HepG2 (cell line): ENCODE data around the gene NRSN2. TPM values are rescaled to one million over a fixed set of nuclear protein-coding genes. Genes with fewer than 3 reads are reported as not detected.
A peak's percentile ranks its signal among the peaks of the same experiment; 100 is the strongest.

Experiments
- ATAC-seq: fragments of 200-7000 bp; cut with Tn5 transposase; 3 replicates; pipeline ENCODE4 v1.9.1; 2020; ENCODE audit warnings: mild to moderate bottlenecking, moderate library complexity
- BruUV-seq: library from RNA; stranded (reverse); fragments of 400-500 nt; replicated peaks from 2 replicates; lab custom pipeline; 2021; lab: Mats Ljungman, UMichigan
- CTCF ChIA-PET: fragments of 300-600 bp; formaldehyde crosslinking; extraction: SDS; loops from one replicate; lab custom pipeline; 2021; ENCODE audit warnings: low total read pairs, inconsistent platforms, low intra/inter-chr PET ratio; lab: Yijun Ruan, JAX
- POLR2A ChIA-PET: fragments of 350-600 bp; sonication (Branson Sonifier 250); formaldehyde crosslinking; loops from one replicate; lab custom pipeline; 2020; ENCODE audit warnings: antibody characterized with exemption, inconsistent platforms; lab: Yijun Ruan, JAX
- DNase-seq: peaks from one replicate; pipeline ENCODE4 v3.0.0-alpha.2; 2015; ENCODE audit warnings: low spot score
- FAIRE-seq: peaks from 3 replicates; lab custom pipeline; 2011; peaks lifted over from hg19 to GRCh38; lab: Jason Lieb, UNC
- H2AFZ ChIP-seq: one replicate; pipeline ENCODE4 v1.6.1; 2011; ENCODE audit warnings: low read length, inconsistent platforms
- H3K27ac ChIP-seq: fragments of 300-600 bp; 3 replicates; pipeline ENCODE4 v1.8.0; 2011; ENCODE audit warnings: mixed run types, mild to moderate bottlenecking, mixed read lengths, low read length, inconsistent platforms; ENCODE audit not compliant: insufficient read depth; ENCODE audit errors: extremely low read length
- H3K27me3 ChIP-seq, 2 experiments: fragments of 200-600 bp in 1 of 2; 2 replicates in 1 of 2; 3 replicates in 1 of 2; pipeline versions ENCODE4 v1.6.0 to v1.8.0; 2011; ENCODE audit warnings: low read length in 2 of 2, mild to moderate bottlenecking in 2 of 2, moderate library complexity in 2 of 2, inconsistent platforms in 1 of 2; ENCODE audit not compliant: insufficient read depth in 2 of 2, control insufficient read depth in 1 of 2
- H3K36me3 ChIP-seq, 2 experiments: fragments of 200-600 bp in 1 of 2; replicated peaks in 1 of 2; 2 replicates in 1 of 2; 3 replicates in 1 of 2; pipeline versions ENCODE4 v1.5.1 to v1.8.0; 2011; ENCODE audit warnings: low read length in 2 of 2, inconsistent platforms in 1 of 2; ENCODE audit not compliant: insufficient read depth in 2 of 2, control insufficient read depth in 1 of 2
- H3K4me1 ChIP-seq: 2 replicates; pipeline ENCODE4 v1.5.1; 2012; ENCODE audit warnings: low read length, inconsistent platforms; ENCODE audit not compliant: insufficient read depth
- H3K4me2 ChIP-seq: 2 replicates; pipeline ENCODE4 v1.6.0; 2011; ENCODE audit warnings: low read depth, low read length, inconsistent platforms
- H3K4me3 ChIP-seq, 3 experiments: fragments of 200-600 bp in 1 of 3; sonication (generic), shearing (Covaris generic) in 1 of 3; replicated peaks in 1 of 3; 2 replicates each; pipeline ENCODE4 v1.5.1; 2011 to 2016; ENCODE audit warnings: low read length in 3 of 3, inconsistent platforms in 2 of 3, low read depth in 2 of 3, mild to moderate bottlenecking in 2 of 3, control low read depth in 1 of 3, mixed read lengths in 1 of 3; ENCODE audit not compliant: insufficient read depth in 1 of 3
- H3K79me2 ChIP-seq: one replicate; pipeline ENCODE4 v1.6.1; 2011; ENCODE audit warnings: low read length, inconsistent platforms; ENCODE audit not compliant: insufficient read depth
- H3K9ac ChIP-seq: 2 replicates; pipeline ENCODE4 v1.6.0; 2011; ENCODE audit warnings: mild to moderate bottlenecking, low read depth, low read length, inconsistent platforms; ENCODE audit not compliant: insufficient read depth
- H3K9me3 ChIP-seq: 2 replicates; pipeline ENCODE4 v1.5.1; 2012; ENCODE audit warnings: mild to moderate bottlenecking, low read length
- H4K20me1 ChIP-seq: 2 replicates; pipeline ENCODE4 v1.6.0; 2011; ENCODE audit warnings: inconsistent platforms, mild to moderate bottlenecking, low read length, moderate library complexity; ENCODE audit not compliant: insufficient read depth
- DMTF1 ChIP-seq: sonication (generic); formaldehyde crosslinking; IDR thresholded peaks from 2 replicates; pipeline ENCODE4 v1.4.0; 2020; ENCODE audit warnings: mild to moderate bottlenecking, missing genetic modification reagents
- FOXA1 ChIP-seq, 2 experiments: fragments of 450-650 bp in 1 of 2; sonication (generic) in 1 of 2; formaldehyde crosslinking in 1 of 2; IDR thresholded peaks; 2 replicates each; pipeline versions ENCODE4 v1.4.0 to v1.6.1; 2016 to 2020; ENCODE audit warnings: missing genetic modification reagents in 1 of 2
- ISL2 ChIP-seq: sonication (generic); formaldehyde crosslinking; IDR thresholded peaks from 2 replicates; pipeline ENCODE4 v1.5.0; 2020; ENCODE audit warnings: missing genetic modification reagents
- MTA1 ChIP-seq: sonication (generic); formaldehyde crosslinking; IDR thresholded peaks from 2 replicates; pipeline ENCODE4 v1.4.0; 2020; ENCODE audit warnings: missing genetic modification reagents, mild to moderate bottlenecking, borderline replicate concordance
- PATZ1 ChIP-seq: sonication (generic); formaldehyde crosslinking; IDR thresholded peaks from 2 replicates; pipeline ENCODE4 v1.4.0; 2020; ENCODE audit warnings: missing genetic modification reagents
- POLR2AphosphoS5 ChIP-seq: IDR thresholded peaks from 2 replicates; pipeline ENCODE4 v1.6.1; 2012; ENCODE audit warnings: low read depth, low read length
- ZFAT ChIP-seq: sonication (generic); formaldehyde crosslinking; conservative IDR thresholded peaks from 2 replicates; pipeline ENCODE4 v1.8.1; 2023; ENCODE audit warnings: missing genetic modification reagents, inconsistent platforms
- ZKSCAN5 ChIP-seq: sonication (generic); formaldehyde crosslinking; IDR thresholded peaks from 2 replicates; pipeline ENCODE4 v1.5.1; 2020; ENCODE audit warnings: mild to moderate bottlenecking, missing genetic modification reagents
- ZNF136 ChIP-seq: sonication (generic); formaldehyde crosslinking; IDR thresholded peaks from 2 replicates; pipeline ENCODE4 v1.8.1; 2022; ENCODE audit warnings: low read depth, mild to moderate bottlenecking, moderate library complexity, missing genetic modification reagents
- ZNF30 ChIP-seq: sonication (generic); formaldehyde crosslinking; IDR thresholded peaks from 2 replicates; pipeline ENCODE4 v1.5.0; 2020; ENCODE audit warnings: mild to moderate bottlenecking, missing genetic modification reagents
- ZNF629 ChIP-seq: sonication (generic); formaldehyde crosslinking; conservative IDR thresholded peaks from 2 replicates; pipeline ENCODE4 v1.5.0; 2020; ENCODE audit warnings: missing genetic modification reagents
- ZNF670 ChIP-seq: sonication (generic); formaldehyde crosslinking; IDR thresholded peaks from 2 replicates; pipeline ENCODE4 v1.8.0; 2022; ENCODE audit warnings: mild to moderate bottlenecking, missing genetic modification reagents, borderline replicate concordance
- ZNF672 ChIP-seq: sonication (generic); formaldehyde crosslinking; IDR thresholded peaks from 2 replicates; pipeline ENCODE4 v1.8.1; 2022; ENCODE audit warnings: missing genetic modification reagents
- ZSCAN20 ChIP-seq: sonication (generic); formaldehyde crosslinking; IDR thresholded peaks from 2 replicates; pipeline ENCODE4 v1.4.0; 2020; ENCODE audit warnings: missing genetic modification reagents, mild to moderate bottlenecking, borderline replicate concordance
- WGBS: methylation state at CpG from one replicate; pipeline ENCODE4 v1.1.6; 2017; ENCODE audit warnings: low lambda C conversion rate; 5-methylcytosine and 5-hydroxymethylcytosine counted together
- in situ Hi-C: cut with HindIII; loops from 2 replicates; pipeline ENCODE4 v1.10.0; 2017; ENCODE audit warnings: low pct_unique_long_range_greater_than_20kb; ENCODE audit not compliant: extremely low pct_ligation_motif_present
- intact Hi-C: fragments of 100-400 bp; cut with micrococcal nuclease; formaldehyde crosslinking; loops from one replicate; pipeline ENCODE4 v1.10.0; 2022; ENCODE audit not compliant: unreplicated experiment
- polyA plus RNA-seq, 8 experiments: library from polyadenylated mRNA; depleted of rRNA in 3 of 8; stranded (reverse) in 7 of 8; unstranded in 1 of 8; fragments of >200 nt; fragmentation: Illumina TruSeq in 4 of 8; extraction: Trizol in 4 of 8; gene quantifications; 2 replicates each; pipeline versions ENCODE4 v1.2.1 to v1.2.3, GENCODE V29; 2011 to 2016; ENCODE audit warnings: low read depth in 4 of 8, missing spikeins in 1 of 8, mixed read lengths in 1 of 8; ENCODE audit not compliant: insufficient read depth in 1 of 8
- total RNA-seq, 5 experiments: library from RNA; depleted of rRNA; stranded (reverse); fragments of >200 nt; fragmentation: Illumina TruSeq; extraction: Trizol; gene quantifications; 2 replicates each; pipeline ENCODE4 v1.2.3, GENCODE V29; 2016; ENCODE audit warnings: low read depth in 1 of 5
- TF ChIP-seq, protein P1 (sequence below): IDR thresholded peaks from 2 replicates; pipeline ENCODE4 v1.6.1; 2016; ENCODE audit warnings: control low read depth
- TF ChIP-seq, protein P2 (sequence below): sonication (generic); formaldehyde crosslinking; IDR thresholded peaks from 2 replicates; pipeline ENCODE4 v1.8.0; 2022; ENCODE audit warnings: mild to moderate bottlenecking, missing genetic modification reagents; ENCODE audit not compliant: insufficient replicate concordance

Gene NRSN2
- total and polyA plus RNA-seq, 2 of the 13 experiments (the other 11 are each of a cell fraction or from before 2014, with no cell fraction given), result 32.3 to 49.4 TPM

DNA sequence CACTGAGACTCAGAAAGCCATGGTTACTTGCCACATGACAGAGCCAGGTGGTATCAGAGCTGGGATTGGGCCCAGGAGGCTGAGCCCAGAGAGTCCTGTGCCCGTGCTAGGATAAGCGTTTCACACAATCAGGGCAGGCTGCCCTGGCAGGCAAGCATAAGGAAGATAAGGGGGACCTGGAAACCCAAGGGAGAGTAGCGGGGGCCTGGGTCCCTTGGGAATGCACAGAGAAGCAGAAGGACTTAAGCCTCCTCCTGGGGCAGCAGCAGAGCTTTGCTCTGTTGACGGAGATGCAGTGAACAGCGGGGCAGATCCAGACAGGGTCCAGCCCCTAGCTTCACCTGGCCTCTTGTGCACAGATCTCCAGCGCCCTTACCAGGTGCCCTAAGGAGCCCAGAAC lies 42.3 kb downstream of the NRSN2 start:
- Histone ChIP-seq H2AFZ (no peak overlapping the region), H3K4me1 (peaks cover 66% of the 10 kb centered on the region), H3K4me2 (no peak overlapping the region), H3K79me2 (peaks cover 57% of the 10 kb centered on the region), H3K9me3 (no peaks in the 10 kb centered on the region), H3K27ac (peak overlapping the region; percentile 33), H3K27me3 (no peaks in the 10 kb centered on the region), H4K20me1 (peaks cover 15% of the 10 kb centered on the region), H3K4me3 (no peak overlapping the region), H3K9ac (no peak overlapping the region), H3K36me3 (peaks cover 46 to 90% of the 10 kb centered on the region in 2 experiments)
- no peak for FAIRE-seq
- intact Hi-C loops, result no loop called here
- 99% methylated on average over 6 of the region's 6 CpGs for WGBS
- no peak for ATAC-seq
- ChIA-PET POLR2A (interaction anchor here (0.8 to 29.0 kb wide), 5 partner anchors 1 to 155 kb away, joined by 3 to 1587 read pairs (median 909); partner anchors contain the start of genes CSNK2A1, RBCK1 and TRIB3), CTCF (no interaction called here)
- in situ Hi-C loops, result no loop called here
- no TSS peak for BruUV-seq
- DNase-seq, result no peak
- TF ChIP-seq ZNF629 (CRISPR knock-in tag), result no peak
- 0 out of 2 replicates have a peak, but pooled peaks have one; percentile 29 for TF ChIP-seq ZNF136 (CRISPR knock-in tag)
- TF ChIP-seq DMTF1 (CRISPR knock-in tag), result no peak
- TF ChIP-seq, protein P1, sequence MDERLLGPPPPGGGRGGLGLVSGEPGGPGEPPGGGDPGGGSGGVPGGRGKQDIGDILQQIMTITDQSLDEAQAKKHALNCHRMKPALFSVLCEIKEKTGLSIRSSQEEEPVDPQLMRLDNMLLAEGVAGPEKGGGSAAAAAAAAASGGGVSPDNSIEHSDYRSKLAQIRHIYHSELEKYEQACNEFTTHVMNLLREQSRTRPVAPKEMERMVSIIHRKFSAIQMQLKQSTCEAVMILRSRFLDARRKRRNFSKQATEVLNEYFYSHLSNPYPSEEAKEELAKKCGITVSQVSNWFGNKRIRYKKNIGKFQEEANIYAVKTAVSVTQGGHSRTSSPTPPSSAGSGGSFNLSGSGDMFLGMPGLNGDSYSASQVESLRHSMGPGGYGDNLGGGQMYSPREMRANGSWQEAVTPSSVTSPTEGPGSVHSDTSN, result no peak
- 0 out of 2 replicates have a peak, but pooled peaks have one; percentile 11 for TF ChIP-seq ZNF670 (CRISPR knock-in tag)
- TF ChIP-seq POLR2AphosphoS5, result 0 out of 2 replicates have a peak, but pooled peaks have one; percentile 15
- no peak for TF ChIP-seq ISL2 (CRISPR knock-in tag)
- no peak for TF ChIP-seq ZFAT
- TF ChIP-seq ZNF30 (CRISPR knock-in tag), result no peak
- no peak for TF ChIP-seq ZNF672 (CRISPR knock-in tag)
- TF ChIP-seq ZSCAN20 (CRISPR knock-in tag), result no peak
- no peak for TF ChIP-seq PATZ1
- TF ChIP-seq FOXA1 (IDR thresholded peaks at IDR 0.05), result no peak
- 0 out of 2 replicates have a peak, but pooled peaks have one; percentile 10 for TF ChIP-seq FOXA1 (CRISPR knock-in tag; IDR thresholded peaks at IDR 0.05)
- TF ChIP-seq, protein P2, sequence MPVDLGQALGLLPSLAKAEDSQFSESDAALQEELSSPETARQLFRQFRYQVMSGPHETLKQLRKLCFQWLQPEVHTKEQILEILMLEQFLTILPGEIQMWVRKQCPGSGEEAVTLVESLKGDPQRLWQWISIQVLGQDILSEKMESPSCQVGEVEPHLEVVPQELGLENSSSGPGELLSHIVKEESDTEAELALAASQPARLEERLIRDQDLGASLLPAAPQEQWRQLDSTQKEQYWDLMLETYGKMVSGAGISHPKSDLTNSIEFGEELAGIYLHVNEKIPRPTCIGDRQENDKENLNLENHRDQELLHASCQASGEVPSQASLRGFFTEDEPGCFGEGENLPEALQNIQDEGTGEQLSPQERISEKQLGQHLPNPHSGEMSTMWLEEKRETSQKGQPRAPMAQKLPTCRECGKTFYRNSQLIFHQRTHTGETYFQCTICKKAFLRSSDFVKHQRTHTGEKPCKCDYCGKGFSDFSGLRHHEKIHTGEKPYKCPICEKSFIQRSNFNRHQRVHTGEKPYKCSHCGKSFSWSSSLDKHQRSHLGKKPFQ (CRISPR knock-in tag), result no peak
- peak; percentile 49; the same call in 1 of the 2 replicates for TF ChIP-seq MTA1 (CRISPR knock-in tag)
- 0 out of 2 replicates have a peak, but pooled peaks have one; percentile 47 for TF ChIP-seq ZKSCAN5 (CRISPR knock-in tag)
